Left renal cortex interstitium (tissue), 4 donors: ENCODE measurements around the gene CREBZF. TPM values are rescaled to one million over a fixed set of nuclear protein-coding genes. Genes with fewer than 3 reads are reported as not detected.

ENCODE experiments used
- DNase-seq, 4 donors: peaks; one replicate each; pipeline ENCODE4 v3.0.0-alpha.2; 2013; ENCODE audit warnings: low read depth in 4 of 4, low spot score in 2 of 4, missing footprints in 1 of 4
- polyA plus RNA-seq, 4 donors: library from polyadenylated mRNA; unstranded; fragments of 120-200 nt; gene quantifications; one replicate each; pipeline ENCODE4 v1.2.1, GENCODE V29; 2013; ENCODE audit not compliant: insufficient read length in 4 of 4

Gene CREBZF
- 100 to 1,000 TPM in 2 of 4 donors, 10 to 100 TPM in 2; 92.1 to 140 (median 108) TPM for polyA plus RNA-seq

GRCh38 chr11:85664615-85665481 is at the start of gene CREBZF:
CREBZF (minus strand) TSS chr11:85665129; CDS start chr11:85664875, 254 bp downstream.
- DNase-seq = peak; percentile 90 to 94 (median 93)

GRCh38 chr11:85712953-85713352 is 48.0 kb upstream of the CREBZF start:
- DNase-seq = no peak

- DNase-seq = no peak
Observed at GRCh38 chr11:85710917-85711316, 46.0 kb upstream of the CREBZF start.

- DNase-seq = no peak
Observed at GRCh38 chr11:85709941-85710702, 45.2 kb upstream of the CREBZF start.

- no peak for DNase-seq
Observed at GRCh38 chr11:85705800-85706199, 40.9 kb upstream of the CREBZF start.

GRCh38 chr11:85704967-85705366 is 40.0 kb upstream of the CREBZF start:
- no peak for DNase-seq

- DNase-seq = no peak
Observed at GRCh38 chr11:85699957-85700741, 35.2 kb upstream of the CREBZF start.

GRCh38 chr11:85698195-85698594 is 33.3 kb upstream of the CREBZF start:
- no peak for DNase-seq

GRCh38 chr11:85697747-85698146 is 32.8 kb upstream of the CREBZF start:
- no peak for DNase-seq

- no peak for DNase-seq
Observed at GRCh38 chr11:85695546-85695945, 30.6 kb upstream of the CREBZF start.

- DNase-seq = no peak
Observed at GRCh38 chr11:85694385-85694980, 29.6 kb upstream of the CREBZF start.

- peak; percentile 72 to 89 (median 80) for DNase-seq
Observed at GRCh38 chr11:85685820-85686459, 21.0 kb upstream of the CREBZF start, which contains the start of gene CCDC89. CCDC89 (minus strand) TSS chr11:85686195; CDS start chr11:85686130, 65 bp downstream.

- peak in 2 of 4 donors; percentile 62 to 67 for DNase-seq
Observed at GRCh38 chr11:85685125-85685819, 20.3 kb upstream of the CREBZF start.

- DNase-seq = peak in 1 of 4 donors; percentile 59
Observed at GRCh38 chr11:85682330-85683305, 17.7 kb upstream of the CREBZF start.

- DNase-seq = no peak
Observed at GRCh38 chr11:85680897-85681296, 16.0 kb upstream of the CREBZF start.

- DNase-seq = no peak
Observed at GRCh38 chr11:85679576-85679975, 14.6 kb upstream of the CREBZF start.

GRCh38 chr11:85673393-85673792 is 8.5 kb upstream of the CREBZF start:
- DNase-seq = no peak
